KMS-11 (cell line): ENCODE data around the gene GADD45B.
"Not testable (repeated sequence)": the region's sequence is repeated elsewhere in the genome, so short reads cannot be mapped to it uniquely, and the experiment has no call there.

Experiments used
- H2AFZ ChIP-seq: fragments of 200-600 bp; sonication (generic); 2 replicates; pipeline ENCODE4 v1.6.1; 2016; ENCODE audit warnings: antibody characterized with exemption, mixed run types, low read depth
- H3K27ac ChIP-seq: fragments of 200-600 bp; sonication (generic); 2 replicates; pipeline ENCODE4 v1.6.1; 2016; ENCODE audit warnings: mild to moderate bottlenecking, mixed run types
- H3K27me3 ChIP-seq: fragments of 200-600 bp; sonication (generic); 2 replicates; pipeline ENCODE4 v1.6.1; 2017; ENCODE audit warnings: mild to moderate bottlenecking, low read depth, mixed run types, moderate library complexity; ENCODE audit not compliant: insufficient read depth
- H3K36me3 ChIP-seq: fragments of 200-600 bp; sonication (generic); 2 replicates; pipeline ENCODE4 v1.6.1; 2017; ENCODE audit warnings: mild to moderate bottlenecking, mixed run types; ENCODE audit not compliant: insufficient read depth
- H3K4me1 ChIP-seq: fragments of 200-600 bp; sonication (generic); 2 replicates; pipeline ENCODE4 v1.6.1; 2016; ENCODE audit warnings: mild to moderate bottlenecking, low read depth, mixed run types; ENCODE audit not compliant: poor library complexity, severe bottlenecking
- H3K4me2 ChIP-seq: fragments of 200-600 bp; sonication (generic); 2 replicates; pipeline ENCODE4 v1.7.0; 2016; ENCODE audit warnings: mild to moderate bottlenecking, mixed run types
- H3K4me3 ChIP-seq: fragments of 200-600 bp; sonication (generic); IDR thresholded peaks from 2 replicates; pipeline ENCODE4 v1.6.1; 2017; ENCODE audit warnings: low read depth, low read length, mixed read lengths; ENCODE audit not compliant: insufficient read depth
- H3K79me2 ChIP-seq: fragments of 200-600 bp; sonication (generic); 2 replicates; pipeline ENCODE4 v1.6.1; 2016; ENCODE audit warnings: low read depth, mixed run types; ENCODE audit not compliant: insufficient read depth
- H3K9ac ChIP-seq: fragments of 200-600 bp; sonication (generic); 2 replicates; pipeline ENCODE4 v1.6.1; 2016; ENCODE audit warnings: mild to moderate bottlenecking, mixed run types
- H4K20me1 ChIP-seq: fragments of 200-600 bp; sonication (generic); 2 replicates; pipeline ENCODE4 v1.6.1; 2016; ENCODE audit warnings: mild to moderate bottlenecking, mixed run types; ENCODE audit not compliant: insufficient read depth
- CTCF ChIP-seq: fragments of 200-600 bp; sonication (generic); conservative IDR thresholded peaks from 2 replicates; pipeline ENCODE4 v1.6.1; 2017; ENCODE audit warnings: low read depth, mild to moderate bottlenecking, antibody characterized with exemption, low read length, moderate library complexity, mixed read lengths

Gene GADD45B

DNA sequence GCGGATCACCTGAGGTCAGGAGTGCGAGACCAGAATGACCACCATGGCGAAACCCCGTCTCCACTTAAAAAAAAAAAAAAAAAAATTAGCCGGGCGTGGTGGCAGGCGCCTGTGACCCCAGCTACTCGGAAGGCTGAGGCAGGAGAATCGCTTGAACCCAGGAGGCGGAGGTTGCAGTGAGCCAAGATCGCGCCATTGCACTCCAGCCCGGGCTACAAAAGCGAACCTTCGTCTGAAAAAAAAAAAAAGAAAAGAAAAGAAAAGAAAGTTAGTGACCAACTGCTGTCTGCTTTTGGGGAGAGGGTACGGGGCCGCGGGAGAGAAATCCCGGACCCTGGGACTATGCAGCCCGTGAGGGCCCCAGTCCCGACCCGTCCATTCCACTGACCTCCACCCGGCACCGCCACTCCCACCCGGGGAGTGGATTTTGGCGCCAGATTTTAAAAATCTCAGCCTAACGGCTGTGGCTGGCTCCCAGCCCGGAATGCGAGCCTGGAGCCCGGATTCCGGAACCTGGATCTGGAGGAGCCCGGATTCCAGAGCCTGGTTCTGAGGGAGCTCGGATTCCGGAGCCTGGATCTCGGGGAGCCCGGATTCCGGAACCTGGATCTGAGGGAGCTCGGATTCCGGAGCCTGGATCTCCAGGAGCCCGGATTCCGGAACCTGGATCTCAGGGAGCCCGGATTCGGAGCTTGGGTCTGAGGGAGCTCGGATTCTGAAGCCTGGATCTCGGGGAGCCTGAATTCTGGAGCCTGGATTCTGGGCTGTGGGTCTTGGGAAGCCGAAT, 13.1 kb upstream of the GADD45B start:
- no peaks in the 10 kb centered on the region for H4K20me1 ChIP-seq
- H3K9ac ChIP-seq, result no peak overlapping the region
- TF ChIP-seq CTCF, result no peak
- H3K4me3 ChIP-seq, result no peak overlapping the region
- no peaks in the 10 kb centered on the region for H3K79me2 ChIP-seq
- no peak overlapping the region for H2AFZ ChIP-seq
- no peaks in the 10 kb centered on the region for H3K27me3 ChIP-seq
- peaks cover 14% of the 10 kb centered on the region for H3K4me1 ChIP-seq
- H3K36me3 ChIP-seq, result no peaks in the 10 kb centered on the region
- no peak overlapping the region for H3K4me2 ChIP-seq
- no peak overlapping the region for H3K27ac ChIP-seq

DNA sequence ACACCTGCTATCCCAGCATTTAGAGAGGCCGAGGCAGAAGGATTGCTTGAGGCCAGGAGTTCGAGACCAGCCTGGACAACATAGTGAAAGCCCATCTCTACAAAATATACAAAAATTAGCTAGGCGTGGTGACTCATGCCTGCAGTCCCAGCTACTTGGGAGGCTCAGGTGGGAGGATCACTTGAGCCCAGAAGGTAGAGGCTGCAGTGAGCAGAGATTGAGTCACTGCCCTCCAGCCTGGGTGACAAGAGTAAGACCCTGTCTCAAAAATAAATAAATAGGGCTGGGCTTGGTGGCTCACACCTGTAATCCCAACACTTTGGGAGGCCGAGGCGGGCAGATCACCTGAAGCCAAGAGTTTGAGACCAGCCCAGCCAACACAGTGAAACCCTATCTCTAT, 12.2 kb upstream of the GADD45B start:
- not testable (repeated sequence) for H2AFZ ChIP-seq, H3K4me2 ChIP-seq, H3K27me3 ChIP-seq, H3K9ac ChIP-seq, H3K36me3 ChIP-seq, H4K20me1 ChIP-seq, H3K4me3 ChIP-seq, H3K27ac ChIP-seq, H3K79me2 ChIP-seq
- peaks cover 21% of the 10 kb centered on the region for H3K4me1 ChIP-seq

GRCh38 chr19:2464389-2464788, 11.5 kb upstream of the GADD45B start:
- no peaks in the 10 kb centered on the region for H3K79me2 ChIP-seq
- no peak overlapping the region for H2AFZ ChIP-seq
- no peaks in the 10 kb centered on the region for H3K36me3 ChIP-seq
- TF ChIP-seq CTCF, result no peak
- H3K4me3 ChIP-seq, result no peak overlapping the region
- H4K20me1 ChIP-seq, result no peaks in the 10 kb centered on the region
- no peaks in the 10 kb centered on the region for H3K27me3 ChIP-seq
- H3K4me2 ChIP-seq, result no peak overlapping the region
- H3K27ac ChIP-seq, result no peak overlapping the region
- H3K9ac ChIP-seq, result no peak overlapping the region
- H3K4me1 ChIP-seq, result peaks cover 28% of the 10 kb centered on the region

DNA sequence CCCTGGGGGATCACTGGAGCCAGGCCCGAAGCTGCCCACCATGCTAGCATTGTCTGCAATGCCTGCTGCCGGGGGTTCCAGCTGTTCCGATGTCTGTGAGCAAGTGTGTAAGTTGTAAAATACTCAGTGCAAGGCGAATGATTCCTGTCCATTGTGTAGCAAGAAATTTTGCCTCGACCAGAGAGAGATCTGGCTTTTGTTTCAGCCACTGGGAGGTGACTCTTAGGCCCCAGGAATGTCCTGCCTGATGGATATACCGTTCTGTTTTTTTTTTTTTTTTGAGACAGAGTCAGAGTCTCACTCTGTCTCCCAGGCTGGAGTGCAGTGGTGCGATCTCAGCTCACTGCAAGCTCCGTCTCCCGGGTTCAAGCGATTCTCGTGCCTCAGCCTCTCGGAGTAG, 7.3 kb upstream of the GADD45B start:
- Histone ChIP-seq H3K36me3 (no peaks in the 10 kb centered on the region), H3K4me3 (no peak overlapping the region), H4K20me1 (no peaks in the 10 kb centered on the region), H3K4me1 (peaks cover 37% of the 10 kb centered on the region), H3K4me2 (no peak overlapping the region), H3K27ac (no peak overlapping the region), H2AFZ (no peak overlapping the region), H3K27me3 (no peaks in the 10 kb centered on the region), H3K79me2 (no peaks in the 10 kb centered on the region), H3K9ac (no peak overlapping the region)
- TF ChIP-seq CTCF, result no peak
